IPS DF 4.7 (cell line): ENCODE results near the gene COL4A1.

Experiments
- DNase-seq: peaks from one replicate; pipeline ENCODE4 v3.0.0-alpha.2; 2013; ENCODE audit warnings: low spot score; ENCODE audit errors: extremely low read depth

Gene COL4A1

GRCh38 chr13:110261166-110262081 lies 45.5 kb downstream of the COL4A1 start:
- no peak for DNase-seq

- no peak for DNase-seq
Measured at GRCh38 chr13:110259651-110260050, 47.3 kb downstream of the COL4A1 start.

GRCh38 chr13:110258876-110259631 lies 47.9 kb downstream of the COL4A1 start:
- DNase-seq: no peak

- no peak for DNase-seq
Measured at GRCh38 chr13:110257408-110257807, 49.5 kb downstream of the COL4A1 start.

- DNase-seq: no peak
Measured at GRCh38 chr13:110256126-110256905, 50.6 kb downstream of the COL4A1 start.

GRCh38 chr13:110254751-110255553 lies 52.0 kb downstream of the COL4A1 start:
- DNase-seq: no peak

GRCh38 chr13:110254151-110254679 lies 52.7 kb downstream of the COL4A1 start:
- DNase-seq: no peak

GRCh38 chr13:110251193-110251819 lies 55.7 kb downstream of the COL4A1 start:
- DNase-seq: no peak

- no peak for DNase-seq
Measured at GRCh38 chr13:110250258-110250891, 56.6 kb downstream of the COL4A1 start.

- DNase-seq: no peak
Measured at GRCh38 chr13:110249326-110249725, 57.6 kb downstream of the COL4A1 start.

- no peak for DNase-seq
Measured at GRCh38 chr13:110248449-110249143, 58.4 kb downstream of the COL4A1 start.

- no peak for DNase-seq
Measured at GRCh38 chr13:110246530-110246929, 60.4 kb downstream of the COL4A1 start.

GRCh38 chr13:110245416-110245899 lies 61.5 kb downstream of the COL4A1 start:
- DNase-seq: no peak

GRCh38 chr13:110244976-110245375 lies 62.0 kb downstream of the COL4A1 start:
- DNase-seq: no peak

GRCh38 chr13:110244071-110244830 lies 62.7 kb downstream of the COL4A1 start:
- no peak for DNase-seq

GRCh38 chr13:110242615-110243014 lies 64.3 kb downstream of the COL4A1 start:
- DNase-seq: no peak

- DNase-seq: no peak
Measured at GRCh38 chr13:110240943-110241342, 66.0 kb downstream of the COL4A1 start.

GRCh38 chr13:110240352-110240751 lies 66.6 kb downstream of the COL4A1 start:
- DNase-seq: no peak
